Hepatocyte (in vitro differentiated cells): ENCODE data around the gene CACNB4.

Experiments used
- CTCF ChIP-seq: fragments of 200-600 bp; sonication (generic); IDR thresholded peaks from 2 replicates; pipeline ENCODE4 v1.5.1; 2016; ENCODE audit warnings: antibody characterized with exemption, mild to moderate bottlenecking; ENCODE audit not compliant: poor library complexity
- EZH2 ChIP-seq: fragments of 200-600 bp; sonication (generic); IDR thresholded peaks from 2 replicates; pipeline ENCODE4 v1.6.1; 2016; ENCODE audit warnings: antibody characterized with exemption, mild to moderate bottlenecking, borderline replicate concordance
- EZH2phosphoT487 ChIP-seq: fragments of 200-600 bp; sonication (generic); IDR thresholded peaks from one replicate; pipeline ENCODE4 v1.6.1; 2018; ENCODE audit warnings: antibody characterized with exemption, mild to moderate bottlenecking, low read depth, moderate library complexity; ENCODE audit not compliant: unreplicated experiment, severe bottlenecking

GRCh38 chr2:152011724-152012123 is 87.1 kb downstream of the CACNB4 start:
- TF ChIP-seq CTCF = no peak
- TF ChIP-seq EZH2 = no peak
- no peak for TF ChIP-seq EZH2phosphoT487
